ENCODE data around the gene RPL12. TPM values are rescaled to one million over a fixed set of nuclear protein-coding genes. Genes with fewer than 3 reads are reported as not detected.

The RPL12 gene
- total RNA-seq, 1 donor from 2014 or later, result 1,020 TPM

GRCh38 chr9:127399736-127400269 is 51.4 kb downstream of the RPL12 start:
- no peaks in the 10 kb centered on the region for H3K9me3 ChIP-seq
- no peak overlapping the region for H3K4me3 ChIP-seq
- peaks cover 9% of the 10 kb centered on the region for H3K36me3 ChIP-seq
- TF ChIP-seq CTCF (IDR thresholded peaks at IDR 0.05), result no peak
- DNase-seq (peak; percentile 47), ATAC-seq (no peak)
- no peaks in the 10 kb centered on the region for H3K27me3 ChIP-seq
- no peak overlapping the region for H3K27ac ChIP-seq
- intact Hi-C loops (cut with DNase I), result loop anchor here (10.0 kb wide), 1 partner anchor 185 kb away; no protein-coding TSS in a partner anchor
- H3K4me1 ChIP-seq, result peaks cover 16% of the 10 kb centered on the region

GRCh38 chr9:127398715-127399400 is 52.3 kb downstream of the RPL12 start:
- no peaks in the 10 kb centered on the region for H3K9me3 ChIP-seq
- H3K4me1 ChIP-seq, result peaks cover 16% of the 10 kb centered on the region
- no peak overlapping the region for H3K27ac ChIP-seq
- no peak overlapping the region for H3K4me3 ChIP-seq
- H3K27me3 ChIP-seq, result no peaks in the 10 kb centered on the region
- ATAC-seq (no peak), DNase-seq (peak; percentile 56)
- intact Hi-C loops (cut with DNase I), result loop anchor here (10.0 kb wide), 1 partner anchor 184 kb away; no protein-coding TSS in a partner anchor
- TF ChIP-seq CTCF (IDR thresholded peaks at IDR 0.05), result no peak
- peaks cover 4% of the 10 kb centered on the region for H3K36me3 ChIP-seq

DNA sequence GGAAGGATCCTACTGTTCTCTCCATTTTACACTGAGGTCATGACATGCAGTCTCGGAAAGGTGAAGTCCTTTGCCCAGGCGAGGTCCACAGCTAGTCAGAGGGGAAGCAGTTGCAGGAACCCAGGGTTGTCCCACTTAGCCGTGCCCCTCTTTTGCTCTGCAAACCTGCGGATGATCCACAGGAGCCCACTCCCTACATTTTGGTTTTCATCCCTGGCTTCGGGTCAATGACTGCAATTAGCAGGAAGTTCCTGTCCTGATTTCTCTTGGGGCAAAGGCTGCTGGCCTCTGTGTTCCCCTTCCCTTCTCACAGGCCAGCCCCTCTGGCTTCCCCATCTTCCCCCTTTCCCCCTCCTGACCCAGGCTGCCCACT is 52.9 kb downstream of the RPL12 start:
- H3K36me3 ChIP-seq, result no peaks in the 10 kb centered on the region
- peak overlapping the region; percentile 85 for H3K4me3 ChIP-seq
- intact Hi-C loops (cut with DNase I), result loop anchor here (10.0 kb wide), 1 partner anchor 183 kb away; no protein-coding TSS in a partner anchor
- no peak overlapping the region for H3K27ac ChIP-seq
- TF ChIP-seq CTCF (IDR thresholded peaks at IDR 0.05), result no peak
- DNase-seq (peak; percentile 34), ATAC-seq (no peak)
- H3K4me1 ChIP-seq, result peaks cover 16% of the 10 kb centered on the region
- no peaks in the 10 kb centered on the region for H3K27me3 ChIP-seq
- no peaks in the 10 kb centered on the region for H3K9me3 ChIP-seq

Other genes starting within 250 kb of the RPL12 start
- gene GARNL3, start 186.6 kb downstream of the RPL12 start, total RNA-seq, result 8.0 TPM
- gene SLC2A8, start 54.2 kb downstream of the RPL12 start, total RNA-seq, result 21.8 TPM
- gene ZNF79, start 27.0 kb downstream of the RPL12 start, total RNA-seq, result 8.3 TPM
- 18.8 TPM for gene LRSAM1, start 104 bp upstream of the RPL12 start, total RNA-seq
- gene STXBP1, start 160.9 kb upstream of the RPL12 start, total RNA-seq, result 92.1 TPM

Measured in upper lobe of right lung (tissue), 1 donor.